ENCODE measurements around the gene TP53AIP1. TPM values are rescaled to one million over a fixed set of nuclear protein-coding genes. Genes with fewer than 3 reads are reported as not detected.

TP53AIP1 gene
- total RNA-seq, 2 donors from 2014 or later, result 0.74 to 5.1 TPM

GRCh38 chr11:128919216-128919615 is 23.5 kb downstream of the TP53AIP1 start:
- H3K4me1 ChIP-seq (replicated peaks), result no peaks in the 10 kb centered on the region
- no peaks in the 10 kb centered on the region for H3K36me3 ChIP-seq
- intact Hi-C loops (cut with DNase I), result no loop called here
- no peaks in the 10 kb centered on the region for H3K27me3 ChIP-seq (replicated peaks; ENCODE audit: insufficient read depth)
- no peak overlapping the region for H3K4me3 ChIP-seq
- TF ChIP-seq POLR2A (IDR thresholded peaks at IDR 0.05), result no peak
- peak; percentile 9 for TF ChIP-seq POLR2AphosphoS5 (IDR thresholded peaks at IDR 0.05)
- no peak for DNase-seq (ENCODE audit: low spot score)
- no peaks in the 10 kb centered on the region for H3K9me3 ChIP-seq
- no peak overlapping the region for H3K27ac ChIP-seq
- whole genome bisulfite sequencing, result 47% methylated on average over 5 of the region's 5 CpGs

GRCh38 chr11:128917144-128917724 is 25.4 kb downstream of the TP53AIP1 start:
- 31% methylated on average over 5 of the region's 5 CpGs for WGBS
- H3K27me3 ChIP-seq (replicated peaks; ENCODE audit: insufficient read depth), result no peaks in the 10 kb centered on the region

GRCh38 chr11:128916681-128917080 is 26.0 kb downstream of the TP53AIP1 start:
- intact Hi-C loops (cut with DNase I), result no loop called here
- Histone ChIP-seq H3K27me3 (replicated peaks; ENCODE audit: insufficient read depth) (no peaks in the 10 kb centered on the region), H3K27ac (no peak overlapping the region), H3K4me3 (no peak overlapping the region), H3K36me3 (no peaks in the 10 kb centered on the region), H3K4me1 (replicated peaks) (no peaks in the 10 kb centered on the region), H3K9me3 (no peaks in the 10 kb centered on the region)
- TF ChIP-seq, protein P1, sequence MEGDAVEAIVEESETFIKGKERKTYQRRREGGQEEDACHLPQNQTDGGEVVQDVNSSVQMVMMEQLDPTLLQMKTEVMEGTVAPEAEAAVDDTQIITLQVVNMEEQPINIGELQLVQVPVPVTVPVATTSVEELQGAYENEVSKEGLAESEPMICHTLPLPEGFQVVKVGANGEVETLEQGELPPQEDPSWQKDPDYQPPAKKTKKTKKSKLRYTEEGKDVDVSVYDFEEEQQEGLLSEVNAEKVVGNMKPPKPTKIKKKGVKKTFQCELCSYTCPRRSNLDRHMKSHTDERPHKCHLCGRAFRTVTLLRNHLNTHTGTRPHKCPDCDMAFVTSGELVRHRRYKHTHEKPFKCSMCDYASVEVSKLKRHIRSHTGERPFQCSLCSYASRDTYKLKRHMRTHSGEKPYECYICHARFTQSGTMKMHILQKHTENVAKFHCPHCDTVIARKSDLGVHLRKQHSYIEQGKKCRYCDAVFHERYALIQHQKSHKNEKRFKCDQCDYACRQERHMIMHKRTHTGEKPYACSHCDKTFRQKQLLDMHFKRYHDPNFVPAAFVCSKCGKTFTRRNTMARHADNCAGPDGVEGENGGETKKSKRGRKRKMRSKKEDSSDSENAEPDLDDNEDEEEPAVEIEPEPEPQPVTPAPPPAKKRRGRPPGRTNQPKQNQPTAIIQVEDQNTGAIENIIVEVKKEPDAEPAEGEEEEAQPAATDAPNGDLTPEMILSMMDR (IDR thresholded peaks at IDR 0.05), result no peak
- TF ChIP-seq POLR2AphosphoS5 (IDR thresholded peaks at IDR 0.05) (no peak), POLR2A (IDR thresholded peaks at IDR 0.05) (no peak)
- no peak for DNase-seq (ENCODE audit: low spot score)
- WGBS, result 100% methylated on average over 1 of the region's 2 CpGs

More at GRCh38 chr11:128917144-128917724, 25.4 kb downstream of the TP53AIP1 start:
- H3K36me3 ChIP-seq, result no peaks in the 10 kb centered on the region
- DNase-seq (ENCODE audit: low spot score), result no peak
- no peaks in the 10 kb centered on the region for H3K9me3 ChIP-seq
- no peak overlapping the region for H3K4me3 ChIP-seq
- intact Hi-C loops (cut with DNase I), result no loop called here
- TF ChIP-seq POLR2A (IDR thresholded peaks at IDR 0.05) (no peak), POLR2AphosphoS5 (IDR thresholded peaks at IDR 0.05) (no peak)
- no peak overlapping the region for H3K27ac ChIP-seq
- H3K4me1 ChIP-seq (replicated peaks), result no peaks in the 10 kb centered on the region

- intact Hi-C loops (cut with DNase I), result no loop called here
- TF ChIP-seq POLR2AphosphoS5 (IDR thresholded peaks at IDR 0.05) (no peak), POLR2A (IDR thresholded peaks at IDR 0.05) (no peak)
- TF ChIP-seq, protein P1 (IDR thresholded peaks at IDR 0.05), result no peak
- Histone ChIP-seq H3K4me1 (replicated peaks) (no peaks in the 10 kb centered on the region), H3K27ac (no peak overlapping the region), H3K27me3 (replicated peaks; ENCODE audit: insufficient read depth) (no peaks in the 10 kb centered on the region), H3K4me3 (no peak overlapping the region), H3K9me3 (no peaks in the 10 kb centered on the region), H3K36me3 (no peaks in the 10 kb centered on the region)
- DNase-seq (ENCODE audit: low spot score), result no peak
- WGBS, result 91% methylated on average over 3 of the region's 3 CpGs
Observed at GRCh38 chr11:128916037-128916572, 26.6 kb downstream of the TP53AIP1 start.

- Histone ChIP-seq H3K27me3 (replicated peaks; ENCODE audit: insufficient read depth) (no peaks in the 10 kb centered on the region), H3K4me3 (no peak overlapping the region), H3K27ac (no peak overlapping the region), H3K9me3 (no peaks in the 10 kb centered on the region), H3K36me3 (no peaks in the 10 kb centered on the region), H3K4me1 (replicated peaks) (no peaks in the 10 kb centered on the region)
- DNase-seq (ENCODE audit: low spot score), result no peak
- WGBS, result 35% methylated on average over 6 of the region's 6 CpGs
- intact Hi-C loops (cut with DNase I), result no loop called here
- TF ChIP-seq POLR2AphosphoS5 (IDR thresholded peaks at IDR 0.05) (no peak), POLR2A (IDR thresholded peaks at IDR 0.05) (no peak)
- TF ChIP-seq, protein P1 (IDR thresholded peaks at IDR 0.05), result no peak
Observed at GRCh38 chr11:128915149-128915521, 27.5 kb downstream of the TP53AIP1 start.

Measured in prostate gland (tissue), 2 donors.